ENCODE measurements around the gene SAFB.
A peak's percentile ranks its signal among the peaks of the same experiment; 100 is the strongest.

SAFB gene

GRCh38 chr19:5622465-5623396, at the start of gene SAFB, which contains the start of gene SAFB2:
Gene SAFB, plus strand, starts transcription at chr19:5623083. Its CDS starts 123 bp downstream, at chr19:5623206.
Gene SAFB2, minus strand, starts transcription at chr19:5622776. Its CDS starts 61 bp downstream, at chr19:5622715.
- DNase-seq (ENCODE audit: low read depth, low spot score) = peak; percentile 100

GRCh38 chr19:5575590-5575989, 47.3 kb upstream of the SAFB start:
- no peak for DNase-seq (ENCODE audit: low read depth, low spot score)

GRCh38 chr19:5578097-5578846, 44.6 kb upstream of the SAFB start:
- DNase-seq (ENCODE audit: low read depth, low spot score) = no peak

- DNase-seq (ENCODE audit: low read depth, low spot score) = no peak
These were observed 43.6 kb upstream of the SAFB start for GRCh38 chr19:5579286-5579685.

- no peak for DNase-seq (ENCODE audit: low read depth, low spot score)
These were observed 43.2 kb upstream of the SAFB start for GRCh38 chr19:5579697-5580096.

- peak; percentile 64 for DNase-seq (ENCODE audit: low read depth, low spot score)
These were observed 42.7 kb upstream of the SAFB start for GRCh38 chr19:5580161-5580571.

- DNase-seq (ENCODE audit: low read depth, low spot score) = no peak
These were observed 37.2 kb upstream of the SAFB start for GRCh38 chr19:5585461-5586299.

GRCh38 chr19:5586300-5587070, 36.4 kb upstream of the SAFB start:
- no peak for DNase-seq (ENCODE audit: low read depth, low spot score)

GRCh38 chr19:5587071-5587455, 35.8 kb upstream of the SAFB start:
- DNase-seq (ENCODE audit: low read depth, low spot score) = no peak

- DNase-seq (ENCODE audit: low read depth, low spot score) = no peak
These were observed 35.2 kb upstream of the SAFB start for GRCh38 chr19:5587661-5588060.

GRCh38 chr19:5588441-5588840, 34.4 kb upstream of the SAFB start:
- no peak for DNase-seq (ENCODE audit: low read depth, low spot score)

- no peak for DNase-seq (ENCODE audit: low read depth, low spot score)
These were observed 33.8 kb upstream of the SAFB start for GRCh38 chr19:5588906-5589676.

GRCh38 chr19:5590151-5590864, 32.6 kb upstream of the SAFB start:
- no peak for DNase-seq (ENCODE audit: low read depth, low spot score)

GRCh38 chr19:5590865-5591154, 32.1 kb upstream of the SAFB start:
- no peak for DNase-seq (ENCODE audit: low read depth, low spot score)

- no peak for DNase-seq (ENCODE audit: low read depth, low spot score)
These were observed 31.4 kb upstream of the SAFB start for GRCh38 chr19:5591476-5591875.

- DNase-seq (ENCODE audit: low read depth, low spot score) = no peak
These were observed 30.1 kb upstream of the SAFB start for GRCh38 chr19:5592531-5593342.

- no peak for DNase-seq (ENCODE audit: low read depth, low spot score)
These were observed 29.3 kb upstream of the SAFB start for GRCh38 chr19:5593343-5594255.

- no peak for DNase-seq (ENCODE audit: low read depth, low spot score)
These were observed 28.3 kb upstream of the SAFB start for GRCh38 chr19:5594521-5594950.
